ENCODE measurements around the gene MYO9A.

Gene MYO9A

GRCh38 chr15:71779073-71779797, 338.7 kb downstream of the MYO9A start:
- DNase-seq = no peak

- DNase-seq = no peak
Observed at GRCh38 chr15:71777216-71777943, 340.6 kb downstream of the MYO9A start.

GRCh38 chr15:71776304-71776703, 341.6 kb downstream of the MYO9A start:
- DNase-seq = no peak

- DNase-seq = no peak
Observed at GRCh38 chr15:71775856-71776255, 342.1 kb downstream of the MYO9A start.

- DNase-seq = no peak
Observed at GRCh38 chr15:71773206-71773859, 344.6 kb downstream of the MYO9A start.
